K562 (cell line): ENCODE measurements around the gene CALML3.

Experiments used
- EZH2 ChIP-seq: IDR thresholded peaks from 2 replicates; pipeline ENCODE4 v1.6.1; 2012; ENCODE audit warnings: low read depth, mild to moderate bottlenecking, inconsistent platforms, low read length, borderline replicate concordance
- KLF16 ChIP-seq: IDR thresholded peaks from 2 replicates; pipeline ENCODE4 v1.6.1; 2016; ENCODE audit warnings: antibody characterized with exemption
- NFIC ChIP-seq: fragments of 450-650 bp; IDR thresholded peaks from 2 replicates; pipeline ENCODE4 v1.6.1; 2017; ENCODE audit warnings: mild to moderate bottlenecking, inconsistent platforms
- POLR2A ChIP-seq: fragments of 450-650 bp; conservative IDR thresholded peaks from 2 replicates; pipeline ENCODE4 v1.6.1; 2016
- TBL1XR1 ChIP-seq, 2 experiments: IDR thresholded peaks; 2 replicates each; pipeline ENCODE4 v1.6.1; 2012; ENCODE audit warnings: improper control_type of control experiment in 2 of 2, low read length in 2 of 2, mild to moderate bottlenecking in 1 of 2
- YY1 ChIP-seq, 3 experiments: IDR thresholded peaks; 2 replicates each; pipeline ENCODE4 v1.6.1; 2011; ENCODE audit warnings: low read length in 2 of 3, mild to moderate bottlenecking in 2 of 3, moderate library complexity in 2 of 3, borderline replicate concordance in 1 of 3, control low read depth in 1 of 3, low read depth in 1 of 3; ENCODE audit not compliant: insufficient read depth in 3 of 3, insufficient replicate concordance in 2 of 3, control insufficient read depth in 1 of 3, insufficient read length in 1 of 3; ENCODE audit errors: extremely low read depth in 1 of 3
- ZBTB8A ChIP-seq: fragments of 450-650 bp; IDR thresholded peaks from 2 replicates; pipeline ENCODE4 v1.6.1; 2018; ENCODE audit warnings: mild to moderate bottlenecking, moderate library complexity; ENCODE audit not compliant: partially characterized antibody
- ZNF384 ChIP-seq: IDR thresholded peaks from 2 replicates; pipeline ENCODE4 v1.6.1; 2012; ENCODE audit warnings: low read depth, low read length, improper control_type of control experiment
- TF ChIP-seq, protein P1 (sequence below), 2 experiments: fragments of 200-800 bp in 1 of 2; sonication (Bioruptor generic) in 1 of 2; sonication (generic) in 1 of 2; formaldehyde crosslinking in 1 of 2; IDR thresholded peaks in 1 of 2; conservative IDR thresholded peaks in 1 of 2; 2 replicates each; pipeline versions ENCODE4 v1.5.0 to v1.6.1; 2016 to 2020; ENCODE audit warnings: missing compliant biosample characterization in 1 of 2, missing genetic modification characterization in 1 of 2, missing genetic modification reagents in 1 of 2
- TF ChIP-seq, protein P2 (sequence below), 3 experiments: IDR thresholded peaks in 2 of 3; conservative IDR thresholded peaks in 1 of 3; 2 replicates each; pipeline ENCODE4 v1.5.1; 2011 to 2012; ENCODE audit warnings: low read length in 3 of 3, mild to moderate bottlenecking in 3 of 3, control low read depth in 2 of 3, improper control_type of control experiment in 1 of 3, inconsistent platforms in 1 of 3, low read depth in 1 of 3, mixed read lengths in 1 of 3, moderate library complexity in 1 of 3; ENCODE audit not compliant: insufficient read depth in 2 of 3

DNA sequence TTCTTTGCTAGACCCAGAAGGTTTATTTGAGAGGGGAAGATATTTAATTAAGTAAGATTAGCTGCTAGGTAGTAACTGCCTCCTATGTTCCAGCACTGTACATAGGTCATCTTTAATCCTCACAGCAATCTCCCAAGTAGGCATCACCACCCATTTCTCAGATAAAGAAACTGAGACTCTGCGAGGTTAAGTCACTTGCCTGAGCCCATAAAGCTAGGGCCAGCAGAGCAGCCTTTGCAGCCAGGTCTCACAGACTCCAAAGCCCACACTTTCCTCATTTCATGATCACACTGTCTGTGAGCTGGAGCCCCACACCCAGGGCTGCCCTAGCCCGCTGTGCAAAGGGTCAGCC lies 20.6 kb downstream of the CALML3 start:
- TF ChIP-seq ZBTB8A (no peak), KLF16 (no peak), NFIC (no peak), TBL1XR1 (IDR thresholded peaks at IDR 0.05; ENCODE audit: low read length in 2 of 2) (no peak), EZH2 (no peak), ZNF384 (no peak), POLR2A (no peak), YY1 (IDR thresholded peaks at IDR 0.05; ENCODE audit: borderline replicate concordance in 1 of 3, control insufficient read depth in 1 of 3, extremely low read depth in 1 of 3, insufficient read depth in 3 of 3, insufficient read length in 1 of 3, insufficient replicate concordance in 2 of 3, low read depth in 1 of 3, low read length in 2 of 3) (no peak)
- TF ChIP-seq, protein P1, sequence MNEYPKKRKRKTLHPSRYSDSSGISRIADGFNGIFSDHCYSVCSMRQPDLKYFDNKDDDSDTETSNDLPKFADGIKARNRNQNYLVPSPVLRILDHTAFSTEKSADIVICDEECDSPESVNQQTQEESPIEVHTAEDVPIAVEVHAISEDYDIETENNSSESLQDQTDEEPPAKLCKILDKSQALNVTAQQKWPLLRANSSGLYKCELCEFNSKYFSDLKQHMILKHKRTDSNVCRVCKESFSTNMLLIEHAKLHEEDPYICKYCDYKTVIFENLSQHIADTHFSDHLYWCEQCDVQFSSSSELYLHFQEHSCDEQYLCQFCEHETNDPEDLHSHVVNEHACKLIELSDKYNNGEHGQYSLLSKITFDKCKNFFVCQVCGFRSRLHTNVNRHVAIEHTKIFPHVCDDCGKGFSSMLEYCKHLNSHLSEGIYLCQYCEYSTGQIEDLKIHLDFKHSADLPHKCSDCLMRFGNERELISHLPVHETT (CRISPR knock-in tag; conservative IDR thresholded peaks at IDR 0.05 in 1 of 2, IDR thresholded peaks at IDR 0.05 in 1 of 2): no peak
- TF ChIP-seq, protein P2, sequence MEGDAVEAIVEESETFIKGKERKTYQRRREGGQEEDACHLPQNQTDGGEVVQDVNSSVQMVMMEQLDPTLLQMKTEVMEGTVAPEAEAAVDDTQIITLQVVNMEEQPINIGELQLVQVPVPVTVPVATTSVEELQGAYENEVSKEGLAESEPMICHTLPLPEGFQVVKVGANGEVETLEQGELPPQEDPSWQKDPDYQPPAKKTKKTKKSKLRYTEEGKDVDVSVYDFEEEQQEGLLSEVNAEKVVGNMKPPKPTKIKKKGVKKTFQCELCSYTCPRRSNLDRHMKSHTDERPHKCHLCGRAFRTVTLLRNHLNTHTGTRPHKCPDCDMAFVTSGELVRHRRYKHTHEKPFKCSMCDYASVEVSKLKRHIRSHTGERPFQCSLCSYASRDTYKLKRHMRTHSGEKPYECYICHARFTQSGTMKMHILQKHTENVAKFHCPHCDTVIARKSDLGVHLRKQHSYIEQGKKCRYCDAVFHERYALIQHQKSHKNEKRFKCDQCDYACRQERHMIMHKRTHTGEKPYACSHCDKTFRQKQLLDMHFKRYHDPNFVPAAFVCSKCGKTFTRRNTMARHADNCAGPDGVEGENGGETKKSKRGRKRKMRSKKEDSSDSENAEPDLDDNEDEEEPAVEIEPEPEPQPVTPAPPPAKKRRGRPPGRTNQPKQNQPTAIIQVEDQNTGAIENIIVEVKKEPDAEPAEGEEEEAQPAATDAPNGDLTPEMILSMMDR (IDR thresholded peaks at IDR 0.05 in 2 of 3, conservative IDR thresholded peaks at IDR 0.05 in 1 of 3; ENCODE audit: insufficient read depth in 2 of 3, low read depth in 1 of 3, low read length in 3 of 3): no peak
